ENCODE data around the gene PRR23E. TPM values are rescaled to one million over a fixed set of nuclear protein-coding genes. Genes with fewer than 3 reads are reported as not detected.
A peak's percentile ranks its signal among the peaks of the same experiment; 100 is the strongest.

Gene PRR23E
- polyA plus RNA-seq, 1 of the 3 experiments (the other 2 are of a cell fraction) = not detected

- Histone ChIP-seq H4K20me1 (ENCODE audit: insufficient read depth) (no peaks in the 10 kb centered on the region), H2AFZ (ENCODE audit: low read depth) (no peak overlapping the region), H3K79me2 (ENCODE audit: insufficient read depth) (no peaks in the 10 kb centered on the region), H3K27me3 (ENCODE audit: insufficient read depth) (no peaks in the 10 kb centered on the region), H3K36me3 (replicated peaks in 1 of 2; ENCODE audit: control insufficient read depth in 1 of 2, insufficient read depth in 2 of 2, low read length in 1 of 2) (no peaks in the 10 kb centered on the region), H3K9me2 (no peaks in the 10 kb centered on the region), H3K27ac (ENCODE audit: low read depth in 2 of 2, low read length in 1 of 2) (no peak overlapping the region), H3K4me3 (ENCODE audit: low read depth in 2 of 2, low read length in 1 of 2) (no peak overlapping the region), H3K9ac (no peak overlapping the region), H3K4me1 (ENCODE audit: control insufficient read depth in 1 of 2, insufficient read depth in 2 of 2, low read depth in 1 of 2, low read length in 1 of 2) (peaks cover 5 to 7% of the 10 kb centered on the region in 2 experiments; a peak in 3 of 4 replicates), H3K9me3 (no peaks in the 10 kb centered on the region), H3F3A (replicated peaks; ENCODE audit: insufficient read depth) (peaks cover 5% of the 10 kb centered on the region), H3K4me2 (no peak overlapping the region)
- ChIA-PET CTCF (interaction anchor here (1.5 kb wide), 2 partner anchors 9 to 20 kb away, joined by 3 to 4 read pairs; no protein-coding TSS in a partner anchor), POLR2A (interaction anchor here (1.4 kb wide), 1 partner anchor 8 kb away, joined by 3 read pairs; no protein-coding TSS in a partner anchor)
- WGBS (ENCODE audit: low lambda C conversion rate) = 78% methylated on average over 11 of the region's 15 CpGs
- TF ChIP-seq, protein P1, sequence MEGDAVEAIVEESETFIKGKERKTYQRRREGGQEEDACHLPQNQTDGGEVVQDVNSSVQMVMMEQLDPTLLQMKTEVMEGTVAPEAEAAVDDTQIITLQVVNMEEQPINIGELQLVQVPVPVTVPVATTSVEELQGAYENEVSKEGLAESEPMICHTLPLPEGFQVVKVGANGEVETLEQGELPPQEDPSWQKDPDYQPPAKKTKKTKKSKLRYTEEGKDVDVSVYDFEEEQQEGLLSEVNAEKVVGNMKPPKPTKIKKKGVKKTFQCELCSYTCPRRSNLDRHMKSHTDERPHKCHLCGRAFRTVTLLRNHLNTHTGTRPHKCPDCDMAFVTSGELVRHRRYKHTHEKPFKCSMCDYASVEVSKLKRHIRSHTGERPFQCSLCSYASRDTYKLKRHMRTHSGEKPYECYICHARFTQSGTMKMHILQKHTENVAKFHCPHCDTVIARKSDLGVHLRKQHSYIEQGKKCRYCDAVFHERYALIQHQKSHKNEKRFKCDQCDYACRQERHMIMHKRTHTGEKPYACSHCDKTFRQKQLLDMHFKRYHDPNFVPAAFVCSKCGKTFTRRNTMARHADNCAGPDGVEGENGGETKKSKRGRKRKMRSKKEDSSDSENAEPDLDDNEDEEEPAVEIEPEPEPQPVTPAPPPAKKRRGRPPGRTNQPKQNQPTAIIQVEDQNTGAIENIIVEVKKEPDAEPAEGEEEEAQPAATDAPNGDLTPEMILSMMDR (IDR thresholded peaks at IDR 0.05) = no peak
- TF ChIP-seq RFX5 (IDR thresholded peaks at IDR 0.05; ENCODE audit: low read length) = no peak
- no peak for TF ChIP-seq ZBTB33 (IDR thresholded peaks at IDR 0.05; ENCODE audit: borderline replicate concordance, low read depth)
- TF ChIP-seq MEF2A (IDR thresholded peaks at IDR 0.05; ENCODE audit: borderline replicate concordance, low read depth) = no peak
- no peak for TF ChIP-seq TAF1 (IDR thresholded peaks at IDR 0.05; ENCODE audit: borderline replicate concordance, low read depth, low read length)
- no peak for TF ChIP-seq FOSL2 (IDR thresholded peaks at IDR 0.05; ENCODE audit: borderline replicate concordance, low read depth)
- TF ChIP-seq, protein P2, sequence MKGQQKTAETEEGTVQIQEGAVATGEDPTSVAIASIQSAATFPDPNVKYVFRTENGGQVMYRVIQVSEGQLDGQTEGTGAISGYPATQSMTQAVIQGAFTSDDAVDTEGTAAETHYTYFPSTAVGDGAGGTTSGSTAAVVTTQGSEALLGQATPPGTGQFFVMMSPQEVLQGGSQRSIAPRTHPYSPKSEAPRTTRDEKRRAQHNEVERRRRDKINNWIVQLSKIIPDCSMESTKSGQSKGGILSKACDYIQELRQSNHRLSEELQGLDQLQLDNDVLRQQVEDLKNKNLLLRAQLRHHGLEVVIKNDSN (IDR thresholded peaks at IDR 0.05; ENCODE audit: borderline replicate concordance, low read depth) = no peak
- DNase-seq = no peak
Observed at GRCh38 chr3:127150513-127151250, 42.2 kb upstream of the PRR23E start.

DNA sequence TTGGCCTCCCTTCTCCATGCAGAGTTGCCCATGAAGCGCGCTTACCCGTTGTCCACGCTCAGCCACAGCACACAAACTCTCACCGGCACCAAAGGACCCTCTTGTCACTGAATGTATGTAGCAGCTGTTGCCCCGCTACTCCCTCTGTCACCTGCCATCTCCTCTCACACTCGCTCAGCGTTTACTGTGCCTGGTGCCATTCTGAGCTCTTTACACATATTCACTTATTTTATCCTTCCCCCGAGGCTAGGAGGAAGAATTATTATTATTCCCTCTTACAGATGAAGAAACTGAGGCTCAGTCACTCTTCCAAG lies 41.7 kb upstream of the PRR23E start:
- Histone ChIP-seq H2AFZ (ENCODE audit: low read depth) (no peak overlapping the region), H3K4me1 (ENCODE audit: control insufficient read depth in 1 of 2, insufficient read depth in 2 of 2, low read depth in 1 of 2, low read length in 1 of 2) (peaks cover 5 to 7% of the 10 kb centered on the region in 2 experiments; a peak in 3 of 4 replicates), H3K9me3 (no peaks in the 10 kb centered on the region), H3K4me3 (ENCODE audit: low read depth in 2 of 2, low read length in 1 of 2) (no peak overlapping the region), H3K36me3 (replicated peaks in 1 of 2; ENCODE audit: control insufficient read depth in 1 of 2, insufficient read depth in 2 of 2, low read length in 1 of 2) (no peaks in the 10 kb centered on the region), H3K4me2 (no peak overlapping the region), H3K27ac (ENCODE audit: low read depth in 2 of 2, low read length in 1 of 2) (peak overlapping the region in 1 of 2 experiments; percentile 54; a peak in 2 of 4 replicates), H3K79me2 (ENCODE audit: insufficient read depth) (no peaks in the 10 kb centered on the region), H3K9me2 (no peaks in the 10 kb centered on the region), H4K20me1 (ENCODE audit: insufficient read depth) (no peaks in the 10 kb centered on the region), H3F3A (replicated peaks; ENCODE audit: insufficient read depth) (peaks cover 5% of the 10 kb centered on the region), H3K9ac (no peak overlapping the region), H3K27me3 (ENCODE audit: insufficient read depth) (no peaks in the 10 kb centered on the region)
- ChIA-PET POLR2A (interaction anchor here (1.4 kb wide), 1 partner anchor 9 kb away, joined by 3 read pairs; no protein-coding TSS in a partner anchor), CTCF (interaction anchor here (1.5 kb wide), 2 partner anchors 10 to 20 kb away, joined by 3 to 4 read pairs; no protein-coding TSS in a partner anchor)
- no peak for TF ChIP-seq ZBTB33 (IDR thresholded peaks at IDR 0.05; ENCODE audit: borderline replicate concordance, low read depth)
- TF ChIP-seq, protein P2 (IDR thresholded peaks at IDR 0.05; ENCODE audit: borderline replicate concordance, low read depth) = no peak
- no peak for TF ChIP-seq CHD2 (IDR thresholded peaks at IDR 0.05; ENCODE audit: low read length, partially characterized antibody)
- TF ChIP-seq TCF12 (IDR thresholded peaks at IDR 0.05) = no peak
- TF ChIP-seq RXRA (IDR thresholded peaks at IDR 0.05; ENCODE audit: borderline replicate concordance, low read depth) = no peak
- no peak for TF ChIP-seq EP300 (IDR thresholded peaks at IDR 0.05; ENCODE audit: borderline replicate concordance in 1 of 2, low read depth in 1 of 2, low read length in 1 of 2)
- TF ChIP-seq, protein P3, sequence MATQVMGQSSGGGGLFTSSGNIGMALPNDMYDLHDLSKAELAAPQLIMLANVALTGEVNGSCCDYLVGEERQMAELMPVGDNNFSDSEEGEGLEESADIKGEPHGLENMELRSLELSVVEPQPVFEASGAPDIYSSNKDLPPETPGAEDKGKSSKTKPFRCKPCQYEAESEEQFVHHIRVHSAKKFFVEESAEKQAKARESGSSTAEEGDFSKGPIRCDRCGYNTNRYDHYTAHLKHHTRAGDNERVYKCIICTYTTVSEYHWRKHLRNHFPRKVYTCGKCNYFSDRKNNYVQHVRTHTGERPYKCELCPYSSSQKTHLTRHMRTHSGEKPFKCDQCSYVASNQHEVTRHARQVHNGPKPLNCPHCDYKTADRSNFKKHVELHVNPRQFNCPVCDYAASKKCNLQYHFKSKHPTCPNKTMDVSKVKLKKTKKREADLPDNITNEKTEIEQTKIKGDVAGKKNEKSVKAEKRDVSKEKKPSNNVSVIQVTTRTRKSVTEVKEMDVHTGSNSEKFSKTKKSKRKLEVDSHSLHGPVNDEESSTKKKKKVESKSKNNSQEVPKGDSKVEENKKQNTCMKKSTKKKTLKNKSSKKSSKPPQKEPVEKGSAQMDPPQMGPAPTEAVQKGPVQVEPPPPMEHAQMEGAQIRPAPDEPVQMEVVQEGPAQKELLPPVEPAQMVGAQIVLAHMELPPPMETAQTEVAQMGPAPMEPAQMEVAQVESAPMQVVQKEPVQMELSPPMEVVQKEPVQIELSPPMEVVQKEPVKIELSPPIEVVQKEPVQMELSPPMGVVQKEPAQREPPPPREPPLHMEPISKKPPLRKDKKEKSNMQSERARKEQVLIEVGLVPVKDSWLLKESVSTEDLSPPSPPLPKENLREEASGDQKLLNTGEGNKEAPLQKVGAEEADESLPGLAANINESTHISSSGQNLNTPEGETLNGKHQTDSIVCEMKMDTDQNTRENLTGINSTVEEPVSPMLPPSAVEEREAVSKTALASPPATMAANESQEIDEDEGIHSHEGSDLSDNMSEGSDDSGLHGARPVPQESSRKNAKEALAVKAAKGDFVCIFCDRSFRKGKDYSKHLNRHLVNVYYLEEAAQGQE (IDR thresholded peaks at IDR 0.05; ENCODE audit: low read depth, low read length) = no peak
- no peak for TF ChIP-seq FOXJ3 (CRISPR knock-in tag; IDR thresholded peaks at IDR 0.05)
- WGBS (ENCODE audit: low lambda C conversion rate) = 90% methylated on average over 9 of the region's 9 CpGs
- DNase-seq = no peak

Data from SK-N-SH (cell line).